HG03575 (cell line): ENCODE measurements around the gene FHIT.

Experiments used
- ATAC-seq: cut with Tn5 transposase; IDR thresholded peaks from one replicate; pipeline ENCODE4 v1.9.1; 2021; ENCODE audit not compliant: unreplicated experiment, insufficient number of reproducible peaks, low FRiP score; ENCODE audit errors: extremely low read depth

Gene FHIT

GRCh38 chr3:59802045-59802444 lies 1449.2 kb downstream of the FHIT start:
- ATAC-seq: no peak

GRCh38 chr3:59800481-59800880 lies 1450.8 kb downstream of the FHIT start:
- ATAC-seq: no peak

- no peak for ATAC-seq
Observed at GRCh38 chr3:59798372-59799086, 1452.7 kb downstream of the FHIT start.

GRCh38 chr3:59797533-59797932 lies 1453.7 kb downstream of the FHIT start:
- ATAC-seq: no peak

- no peak for ATAC-seq
Observed at GRCh38 chr3:59796456-59796855, 1454.8 kb downstream of the FHIT start.

- ATAC-seq: no peak
Observed at GRCh38 chr3:59795756-59796155, 1455.5 kb downstream of the FHIT start.

- no peak for ATAC-seq
Observed at GRCh38 chr3:59793976-59794375, 1457.3 kb downstream of the FHIT start.

- no peak for ATAC-seq
Observed at GRCh38 chr3:59791774-59792308, 1459.4 kb downstream of the FHIT start.

GRCh38 chr3:59790241-59790640 lies 1461.0 kb downstream of the FHIT start:
- no peak for ATAC-seq

GRCh38 chr3:59788801-59789200 lies 1462.5 kb downstream of the FHIT start:
- ATAC-seq: no peak

- no peak for ATAC-seq
Observed at GRCh38 chr3:59788133-59788532, 1463.1 kb downstream of the FHIT start.

GRCh38 chr3:59786374-59786773 lies 1464.9 kb downstream of the FHIT start:
- no peak for ATAC-seq

GRCh38 chr3:59784164-59784563 lies 1467.1 kb downstream of the FHIT start:
- no peak for ATAC-seq

GRCh38 chr3:59783468-59783988 lies 1467.7 kb downstream of the FHIT start:
- no peak for ATAC-seq

GRCh38 chr3:59782664-59783063 lies 1468.6 kb downstream of the FHIT start:
- no peak for ATAC-seq

- ATAC-seq: no peak
Observed at GRCh38 chr3:59780209-59780608, 1471.0 kb downstream of the FHIT start.

GRCh38 chr3:59779260-59779659 lies 1472.0 kb downstream of the FHIT start:
- no peak for ATAC-seq

GRCh38 chr3:59777667-59778077 lies 1473.6 kb downstream of the FHIT start:
- ATAC-seq: no peak

- no peak for ATAC-seq
Observed at GRCh38 chr3:59777066-59777465, 1474.2 kb downstream of the FHIT start.

GRCh38 chr3:59775761-59776325 lies 1475.4 kb downstream of the FHIT start:
- ATAC-seq: no peak
